CD4-positive, alpha-beta T cell treated with Interleukin-15 for 1 hour (primary cell): ENCODE measurements around the gene MACO1.

Experiments used
- DNase-seq: peaks from one replicate; pipeline ENCODE4 v3.0.0-alpha.2; 2020

The MACO1 gene

DNA sequence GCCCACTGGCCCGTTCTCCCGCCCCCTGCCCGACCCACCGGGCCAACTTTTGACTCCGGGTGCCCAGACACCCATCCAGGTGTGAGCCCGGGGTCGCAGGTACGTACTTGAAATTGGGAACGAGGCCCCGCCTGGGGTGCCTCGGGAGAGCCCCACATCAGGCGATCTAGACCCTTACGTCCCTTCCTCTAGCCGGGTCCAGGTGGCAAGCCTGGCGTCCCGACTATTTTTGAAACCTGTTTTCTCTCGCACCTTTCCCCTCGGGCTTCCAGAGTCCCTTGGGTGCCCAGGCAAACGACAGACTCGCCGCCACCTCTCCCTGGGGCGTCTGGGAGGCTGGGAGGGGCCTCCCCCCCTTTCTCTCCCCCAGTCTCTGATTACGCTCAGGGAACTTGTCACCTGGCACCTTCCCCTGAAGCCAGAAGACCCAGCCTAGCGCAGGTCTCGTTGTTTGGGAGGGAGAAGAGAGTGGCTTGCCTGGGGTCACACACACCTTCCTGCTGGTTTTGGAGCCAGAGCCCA lies 113.6 kb downstream of the MACO1 start:
- no peak for DNase-seq

DNA sequence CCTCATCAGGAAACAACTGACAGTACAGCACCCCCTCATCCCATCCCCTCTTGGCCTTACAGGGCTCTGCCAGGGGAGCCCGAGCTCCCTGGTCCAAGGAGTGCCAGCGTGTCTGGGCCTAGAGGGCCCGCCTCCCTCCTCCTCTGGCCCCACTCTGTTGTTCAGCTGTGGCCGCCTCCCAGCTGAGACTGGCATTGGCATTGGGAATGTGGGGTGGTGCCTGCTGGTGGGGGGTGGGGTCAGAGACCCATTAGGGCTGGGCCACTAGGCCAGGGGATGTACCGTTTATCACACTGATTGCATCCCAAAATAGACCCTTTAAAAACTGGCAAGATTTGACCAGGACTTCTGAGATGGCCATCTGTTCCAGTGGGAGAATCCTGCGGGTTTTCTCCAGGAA lies 114.1 kb downstream of the MACO1 start:
- no peak for DNase-seq

DNA sequence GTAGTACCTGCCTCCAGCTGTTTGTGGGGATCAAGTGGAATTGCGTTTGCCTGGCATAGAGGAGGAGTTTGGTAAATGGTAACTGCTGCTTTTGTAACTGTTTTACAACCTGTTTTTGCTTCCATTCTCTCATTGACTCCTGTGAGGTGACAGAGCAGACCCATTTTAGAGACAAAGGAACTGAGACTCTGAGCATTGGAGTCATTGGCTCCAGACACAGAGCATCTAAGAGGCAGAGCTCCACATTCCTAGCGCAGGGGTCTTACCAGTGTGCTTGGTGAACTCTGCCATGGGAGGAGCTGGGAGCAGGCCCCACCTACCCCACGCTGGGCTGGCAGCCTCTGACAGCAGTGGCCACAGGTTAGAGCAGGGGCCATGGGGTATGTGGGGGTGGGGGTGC lies 115.1 kb downstream of the MACO1 start:
- DNase-seq = no peak

DNA sequence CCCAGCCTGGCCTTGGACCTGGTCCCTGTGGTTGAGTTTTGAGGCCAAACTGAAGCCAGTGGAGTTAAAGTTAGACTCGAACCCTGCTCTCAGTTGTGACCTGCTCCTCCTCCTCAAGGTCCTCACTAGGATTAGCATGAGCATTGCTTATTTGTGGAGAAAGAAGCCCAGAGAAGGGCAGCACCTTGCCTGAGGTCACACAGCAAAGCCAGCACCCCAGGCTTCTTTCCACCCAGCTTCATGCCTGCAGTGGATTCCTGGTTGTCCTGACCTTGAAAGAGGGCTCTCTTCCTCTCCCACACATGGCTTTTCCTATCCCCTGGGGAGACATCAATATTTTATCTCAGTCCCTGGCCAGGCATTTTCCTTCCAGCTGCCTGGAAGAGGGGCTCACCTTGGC lies 115.5 kb downstream of the MACO1 start:
- no peak for DNase-seq

DNA sequence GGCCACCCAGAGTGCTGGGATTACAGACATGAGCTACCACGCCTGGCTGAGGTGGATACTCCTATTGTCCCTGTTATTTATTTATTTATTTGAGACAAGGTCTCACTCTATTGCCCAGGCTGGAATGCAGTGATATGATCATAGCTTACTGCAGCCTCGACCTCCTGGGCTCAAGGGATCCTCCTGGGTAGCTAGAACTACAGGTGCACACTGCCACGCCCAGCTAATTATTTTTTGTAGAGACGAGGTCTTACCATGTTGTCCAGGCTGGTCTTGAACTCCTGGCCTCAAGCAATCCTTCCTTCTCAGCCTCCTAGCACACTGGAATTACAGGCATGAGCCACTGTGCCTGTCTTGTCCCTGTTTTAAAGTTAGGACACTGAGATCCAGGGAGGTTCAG lies 117.9 kb downstream of the MACO1 start:
- DNase-seq = no peak

DNA sequence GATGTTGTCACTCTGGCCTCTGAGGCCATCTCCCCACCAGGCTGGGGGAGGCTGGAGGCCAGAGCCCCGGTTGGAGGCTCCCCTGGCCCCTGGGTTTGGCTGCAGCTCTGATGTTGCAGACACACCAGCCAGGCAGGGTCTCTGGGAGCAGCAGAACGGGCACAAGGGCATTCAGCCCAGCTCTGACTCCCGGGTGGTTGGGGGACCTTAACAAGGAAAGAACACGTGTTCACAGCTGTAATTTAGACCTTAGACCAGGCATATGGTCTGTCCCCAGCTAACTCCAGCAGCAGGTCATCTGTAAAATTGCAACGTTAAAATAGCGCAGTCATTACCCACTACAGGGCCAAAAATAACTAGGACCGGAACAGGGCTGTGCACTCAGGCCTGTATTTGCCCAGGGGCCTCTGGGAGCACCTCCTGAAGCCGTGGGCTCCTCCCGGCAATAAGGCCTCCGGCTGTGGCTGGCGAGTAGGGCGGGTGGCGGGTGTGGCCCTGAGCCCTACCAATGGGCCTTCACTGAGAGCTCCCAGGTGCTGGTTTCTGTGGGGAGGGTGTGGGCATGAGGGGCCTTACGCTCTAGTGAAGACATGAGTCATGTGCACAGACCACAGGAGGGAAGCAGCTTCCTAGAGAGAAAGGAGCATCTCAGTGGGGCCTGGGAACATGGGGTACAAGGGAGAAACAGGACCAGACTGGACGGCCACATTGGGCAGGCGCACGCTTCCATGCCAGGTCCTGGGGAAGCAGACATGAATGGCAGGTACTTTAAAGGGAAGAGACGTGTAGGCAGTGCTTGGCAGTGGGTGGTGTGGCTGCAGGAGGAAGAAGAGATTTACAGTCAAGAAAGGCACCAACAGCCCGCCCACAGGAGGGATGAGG lies 118.8 kb downstream of the MACO1 start:
- DNase-seq = peak; percentile 76
